Right lobe of liver (tissue), 6 donors: ENCODE data around the gene CD58. TPM values are rescaled to one million over a fixed set of nuclear protein-coding genes. Genes with fewer than 3 reads are reported as not detected.
"Not testable (repeated sequence)": the region's sequence is repeated elsewhere in the genome, so short reads cannot be mapped to it uniquely, and the experiment has no call there.

Experiments
- ATAC-seq, 4 donors: fragments of 200-7000 bp; cut with Tn5 transposase; one replicate each; pipeline ENCODE4 v1.9.1; 2020; ENCODE audit warnings: mild to moderate bottlenecking in 4 of 4, moderate library complexity in 4 of 4
- DNase-seq, 3 donors: peaks; one replicate each; pipeline ENCODE4 v3.0.0-alpha.2; 2020
- H3K27ac ChIP-seq, 3 donors: fragments of 200-600 bp; one replicate each; pipeline ENCODE4 v1.8.0; 2022
- H3K27me3 ChIP-seq, 2 donors: fragments of 200-600 bp; one replicate each; pipeline ENCODE4 v1.8.0; 2022
- H3K36me3 ChIP-seq, 4 donors: fragments of 200-600 bp; sonication (generic) in 1 of 4; one replicate each; pipeline versions ENCODE4 v1.5.1 to v1.8.0; 2017 to 2022; ENCODE audit warnings: control low read depth in 1 of 4
- H3K4me1 ChIP-seq, 4 donors: fragments of 200-600 bp; sonication (generic) in 1 of 4; one replicate each; pipeline versions ENCODE4 v1.5.1 to v1.8.0; 2017 to 2022; ENCODE audit warnings: control low read depth in 1 of 4
- H3K4me3 ChIP-seq, 3 donors: fragments of 200-600 bp; one replicate each; pipeline ENCODE4 v1.8.0; 2022
- H3K9me3 ChIP-seq, 4 donors: fragments of 200-600 bp; sonication (generic) in 1 of 4; one replicate each; pipeline versions ENCODE4 v1.5.1 to v1.8.0; 2017 to 2022; ENCODE audit warnings: control low read depth in 1 of 4
- CTCF ChIP-seq, 4 donors: fragments of 200-600 bp in 3 of 4; fragments of 450-650 bp in 1 of 4; IDR thresholded peaks; one replicate each; pipeline versions ENCODE4 v1.5.1 to v1.8.0; 2016 to 2022; ENCODE audit warnings: antibody characterized with exemption in 4 of 4, mild to moderate bottlenecking in 2 of 4
- WGBS: methylation state at CpG from one replicate; pipeline ENCODE4 v1.1.6; 2018; ENCODE audit warnings: low coverage, low lambda C conversion rate; ENCODE audit not compliant: insufficient coverage; ENCODE audit errors: missing lambda C conversion rate; 5-methylcytosine and 5-hydroxymethylcytosine counted together
- intact Hi-C, 2 donors: fragments of 100-400 bp; cut with DNase I; formaldehyde crosslinking; loops; one replicate each; pipeline versions ENCODE4 v1.11.2 to v1.14.1; 2022
- total RNA-seq, 6 experiments: library from RNA; depleted of rRNA in 2 of 6; stranded (reverse); fragments of >200 nt in 2 of 6; fragmentation: NEBNext Ultra II Directional in 3 of 6; extraction: Animal tissue kit (Norgen Biotek cat#: 25700) in 3 of 6; gene quantifications; one replicate each; pipeline versions ENCODE4 v1.1.0 to v1.2.4, GENCODE V29; 2016 to 2023
- donor health status: DM: no; HTN: yes; CAD: no.
- donor health status: DM: no; HTN: no; CAD: no.
- donor health status: DM: no; HTN: no; CAD: no.
- donor health status: DM: no; HTN: yes; CAD: no.
- donor health status: DM: no; HTN: yes; CAD: no.

Gene CD58
- total RNA-seq, 6 experiments from 2014 or later = 3.5 to 13.8 (median 7.5) TPM

GRCh38 chr1:116595946-116596741, 25.3 kb upstream of the CD58 start:
- H3K27ac ChIP-seq, DNase-seq, H3K36me3 ChIP-seq, H3K4me3 ChIP-seq, H3K9me3 ChIP-seq, H3K27me3 ChIP-seq, intact Hi-C loops: not testable (repeated sequence)
- H3K4me1 ChIP-seq = peaks cover 0 to 18% (median 5%) of the 10 kb centered on the region in 4 donors
- 12% methylated on average over 8 of the region's 8 CpGs for WGBS
- peak; percentile 43 to 51 (median 46) for TF ChIP-seq CTCF (IDR thresholded peaks at IDR 0.05)
- ATAC-seq = peak; percentile 70 to 80 (median 78)

GRCh38 chr1:116595065-116595840, 24.4 kb upstream of the CD58 start:
- ATAC-seq, DNase-seq, H3K4me3 ChIP-seq, H3K27ac ChIP-seq, H3K9me3 ChIP-seq, H3K36me3 ChIP-seq, H3K27me3 ChIP-seq, intact Hi-C loops: not testable (repeated sequence)
- TF ChIP-seq CTCF (IDR thresholded peaks at IDR 0.05) = peak in 2 of 4 donors; percentile 5 to 13
- H3K4me1 ChIP-seq = peaks cover 0 to 18% (median 5%) of the 10 kb centered on the region in 4 donors
- 63% methylated on average over 3 of the region's 4 CpGs for WGBS

GRCh38 chr1:116593977-116594376, 23.2 kb upstream of the CD58 start:
- H3K27me3 ChIP-seq, H3K27ac ChIP-seq, intact Hi-C loops, DNase-seq, H3K36me3 ChIP-seq, ATAC-seq, H3K9me3 ChIP-seq, H3K4me3 ChIP-seq: not testable (repeated sequence)
- 88% methylated on average over 3 of the region's 3 CpGs for WGBS
- peaks cover 0 to 18% (median 5%) of the 10 kb centered on the region in 4 donors for H3K4me1 ChIP-seq

- H3K4me1 ChIP-seq = peaks cover 0 to 18% (median 5%) of the 10 kb centered on the region in 4 donors
- intact Hi-C loops, H3K9me3 ChIP-seq, H3K27ac ChIP-seq, DNase-seq, H3K4me3 ChIP-seq, ATAC-seq, H3K27me3 ChIP-seq, H3K36me3 ChIP-seq: not testable (repeated sequence)
- WGBS = 100% methylated on average over 2 of the region's 5 CpGs
Observed at GRCh38 chr1:116593401-116593800, 22.6 kb upstream of the CD58 start.

GRCh38 chr1:116591951-116592605, 21.3 kb upstream of the CD58 start:
- not testable (repeated sequence) for H3K27ac ChIP-seq, ATAC-seq, DNase-seq

GRCh38 chr1:116591006-116591950, 20.5 kb upstream of the CD58 start:
- H3K27ac ChIP-seq, intact Hi-C loops, H3K4me1 ChIP-seq, H3K9me3 ChIP-seq, ATAC-seq, H3K4me3 ChIP-seq, DNase-seq, H3K36me3 ChIP-seq, H3K27me3 ChIP-seq: not testable (repeated sequence)
- WGBS = 94% methylated on average over 2 of the region's 10 CpGs

More at GRCh38 chr1:116591951-116592605, 21.3 kb upstream of the CD58 start:
- H3K9me3 ChIP-seq, H3K27me3 ChIP-seq, H3K4me3 ChIP-seq, H3K36me3 ChIP-seq, intact Hi-C loops: not testable (repeated sequence)
- peaks cover 0 to 15% (median 5%) of the 10 kb centered on the region in 4 donors for H3K4me1 ChIP-seq
- WGBS = 88% methylated on average over 3 of the region's 7 CpGs

- ATAC-seq, intact Hi-C loops: not testable (repeated sequence)
Observed at GRCh38 chr1:116590359-116591005, 19.7 kb upstream of the CD58 start.

More at GRCh38 chr1:116590359-116591005, 19.7 kb upstream of the CD58 start:
- not testable (repeated sequence) for H3K36me3 ChIP-seq, H3K27ac ChIP-seq, H3K4me3 ChIP-seq, DNase-seq, H3K27me3 ChIP-seq, H3K9me3 ChIP-seq, H3K4me1 ChIP-seq
- WGBS = 82% methylated on average over 5 of the region's 6 CpGs
